CD4-positive, alpha-beta T cell treated with Interleukin-1 beta for 1 hour (primary cell): ENCODE results near the gene ZMIZ1.

Experiments
- DNase-seq, 2 donors: peaks; one replicate each; pipeline ENCODE4 v3.0.0-alpha.2; 2020 to 2022

ZMIZ1 gene

GRCh38 chr10:79298403-79299244, 229.9 kb downstream of the ZMIZ1 start:
- peak in 1 of 2 donors; percentile 72 for DNase-seq

- DNase-seq = no peak
These were observed 230.9 kb downstream of the ZMIZ1 start for GRCh38 chr10:79299397-79300241.

GRCh38 chr10:79300711-79301110, 231.9 kb downstream of the ZMIZ1 start:
- no peak for DNase-seq

GRCh38 chr10:79301754-79302530, 233.2 kb downstream of the ZMIZ1 start:
- DNase-seq = no peak

- no peak for DNase-seq
These were observed 235.1 kb downstream of the ZMIZ1 start for GRCh38 chr10:79303631-79304478.

GRCh38 chr10:79304479-79305087, 235.8 kb downstream of the ZMIZ1 start:
- no peak for DNase-seq

- DNase-seq = no peak
These were observed 236.7 kb downstream of the ZMIZ1 start for GRCh38 chr10:79305515-79305914.

- no peak for DNase-seq
These were observed 237.2 kb downstream of the ZMIZ1 start for GRCh38 chr10:79305988-79306387.

GRCh38 chr10:79306644-79307220, 238.0 kb downstream of the ZMIZ1 start:
- DNase-seq = no peak

- DNase-seq = no peak
These were observed 239.2 kb downstream of the ZMIZ1 start for GRCh38 chr10:79308016-79308415.

GRCh38 chr10:79308969-79309665, 240.4 kb downstream of the ZMIZ1 start:
- no peak for DNase-seq

GRCh38 chr10:79310200-79310865, 241.6 kb downstream of the ZMIZ1 start:
- DNase-seq = no peak

GRCh38 chr10:79310911-79311573, 242.3 kb downstream of the ZMIZ1 start:
- DNase-seq = no peak

GRCh38 chr10:79311581-79312407, 243.0 kb downstream of the ZMIZ1 start:
- no peak for DNase-seq

GRCh38 chr10:79312601-79313187, 243.9 kb downstream of the ZMIZ1 start:
- DNase-seq = no peak

GRCh38 chr10:79313320-79313719, 244.6 kb downstream of the ZMIZ1 start:
- DNase-seq = no peak

- DNase-seq = no peak
These were observed 245.2 kb downstream of the ZMIZ1 start for GRCh38 chr10:79313911-79314439.
